ENCODE results near the gene ALKAL2. TPM values are rescaled to one million over a fixed set of nuclear protein-coding genes. Genes with fewer than 3 reads are reported as not detected.

ALKAL2 gene
- total and polyA plus RNA-seq, 2 of the 13 experiments (the other 11 are each of a cell fraction or from before 2014, with no cell fraction given), result 0.22 to 1.7 TPM

DNA sequence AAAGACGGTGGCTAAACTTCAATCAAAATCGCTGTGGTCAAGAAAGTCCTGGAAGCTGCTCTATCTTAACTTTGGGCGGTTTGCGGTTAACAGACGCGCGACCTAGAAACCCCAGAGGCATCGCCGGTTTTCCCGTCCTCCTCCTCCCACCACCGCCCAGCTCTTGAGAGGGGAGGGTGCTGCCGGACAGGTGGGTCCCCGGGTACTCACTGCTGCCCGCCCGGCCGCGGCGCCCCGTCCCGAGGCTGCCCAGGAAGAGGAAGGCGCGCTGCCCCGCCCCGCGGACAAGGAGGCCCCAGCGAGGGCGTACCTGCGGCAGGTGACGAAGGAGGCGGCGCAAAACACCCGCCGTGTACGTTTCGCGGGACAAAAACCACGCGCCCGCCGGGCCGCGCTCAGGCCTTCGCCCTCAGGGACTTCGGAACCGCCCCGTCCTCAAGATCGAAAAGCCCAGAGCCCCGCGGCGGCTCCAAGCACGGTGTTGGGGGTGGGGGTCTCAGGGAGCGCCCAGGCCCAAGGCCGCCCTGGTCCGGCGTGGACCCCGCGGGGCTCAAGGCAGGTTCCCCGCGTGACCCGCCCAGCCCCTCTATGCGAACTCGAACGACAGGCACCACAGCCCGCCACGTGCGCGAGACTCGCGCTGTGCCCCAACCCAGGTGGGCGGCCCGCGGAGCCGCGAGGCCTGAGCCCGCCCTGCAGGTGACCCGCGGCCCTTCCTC lies 24.0 kb downstream of the ALKAL2 start, which contains the start of gene SH3YL1 (continued):
- TF ChIP-seq HDAC1 (CRISPR knock-in tag; IDR thresholded peaks at IDR 0.05) (peak; percentile 31; the same call in 1 of the 2 replicates), ZNF333 (CRISPR knock-in tag; IDR thresholded peaks at IDR 0.05; ENCODE audit: borderline replicate concordance) (no peak), SRF (IDR thresholded peaks at IDR 0.05; ENCODE audit: low read depth, low read length) (no peak), MTA3 (CRISPR knock-in tag; IDR thresholded peaks at IDR 0.05) (no peak), NCOA5 (CRISPR knock-in tag; IDR thresholded peaks at IDR 0.05) (no peak), ZNF234 (CRISPR knock-in tag; conservative IDR thresholded peaks at IDR 0.05) (no peak), XBP1 (CRISPR knock-in tag; IDR thresholded peaks at IDR 0.05) (no peak), NONO (IDR thresholded peaks at IDR 0.05) (no peak), NONO (CRISPR knock-in tag; conservative IDR thresholded peaks at IDR 0.05) (no peak), ZNF614 (CRISPR knock-in tag; IDR thresholded peaks at IDR 0.05; ENCODE audit: borderline replicate concordance) (no peak), THAP11 (CRISPR knock-in tag; IDR thresholded peaks at IDR 0.05) (no peak), SYNCRIP (IDR thresholded peaks at IDR 0.05; ENCODE audit: insufficient read depth, low read depth, low read length) (no peak), MTA1 (CRISPR knock-in tag; IDR thresholded peaks at IDR 0.05; ENCODE audit: borderline replicate concordance) (no peak), KLF12 (CRISPR knock-in tag; IDR thresholded peaks at IDR 0.05; ENCODE audit: borderline replicate concordance) (no peak), KDM6A (CRISPR knock-in tag; IDR thresholded peaks at IDR 0.05; ENCODE audit: low read depth) (no peak), CENPX (CRISPR knock-in tag; IDR thresholded peaks at IDR 0.05) (no peak), ZNF136 (CRISPR knock-in tag; IDR thresholded peaks at IDR 0.05; ENCODE audit: low read depth) (no peak)
- TF ChIP-seq, protein P1, sequence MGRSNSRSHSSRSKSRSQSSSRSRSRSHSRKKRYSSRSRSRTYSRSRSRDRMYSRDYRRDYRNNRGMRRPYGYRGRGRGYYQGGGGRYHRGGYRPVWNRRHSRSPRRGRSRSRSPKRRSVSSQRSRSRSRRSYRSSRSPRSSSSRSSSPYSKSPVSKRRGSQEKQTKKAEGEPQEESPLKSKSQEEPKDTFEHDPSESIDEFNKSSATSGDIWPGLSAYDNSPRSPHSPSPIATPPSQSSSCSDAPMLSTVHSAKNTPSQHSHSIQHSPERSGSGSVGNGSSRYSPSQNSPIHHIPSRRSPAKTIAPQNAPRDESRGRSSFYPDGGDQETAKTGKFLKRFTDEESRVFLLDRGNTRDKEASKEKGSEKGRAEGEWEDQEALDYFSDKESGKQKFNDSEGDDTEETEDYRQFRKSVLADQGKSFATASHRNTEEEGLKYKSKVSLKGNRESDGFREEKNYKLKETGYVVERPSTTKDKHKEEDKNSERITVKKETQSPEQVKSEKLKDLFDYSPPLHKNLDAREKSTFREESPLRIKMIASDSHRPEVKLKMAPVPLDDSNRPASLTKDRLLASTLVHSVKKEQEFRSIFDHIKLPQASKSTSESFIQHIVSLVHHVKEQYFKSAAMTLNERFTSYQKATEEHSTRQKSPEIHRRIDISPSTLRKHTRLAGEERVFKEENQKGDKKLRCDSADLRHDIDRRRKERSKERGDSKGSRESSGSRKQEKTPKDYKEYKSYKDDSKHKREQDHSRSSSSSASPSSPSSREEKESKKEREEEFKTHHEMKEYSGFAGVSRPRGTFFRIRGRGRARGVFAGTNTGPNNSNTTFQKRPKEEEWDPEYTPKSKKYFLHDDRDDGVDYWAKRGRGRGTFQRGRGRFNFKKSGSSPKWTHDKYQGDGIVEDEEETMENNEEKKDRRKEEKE (IDR thresholded peaks at IDR 0.05), result no peak
- TF ChIP-seq, protein P2, sequence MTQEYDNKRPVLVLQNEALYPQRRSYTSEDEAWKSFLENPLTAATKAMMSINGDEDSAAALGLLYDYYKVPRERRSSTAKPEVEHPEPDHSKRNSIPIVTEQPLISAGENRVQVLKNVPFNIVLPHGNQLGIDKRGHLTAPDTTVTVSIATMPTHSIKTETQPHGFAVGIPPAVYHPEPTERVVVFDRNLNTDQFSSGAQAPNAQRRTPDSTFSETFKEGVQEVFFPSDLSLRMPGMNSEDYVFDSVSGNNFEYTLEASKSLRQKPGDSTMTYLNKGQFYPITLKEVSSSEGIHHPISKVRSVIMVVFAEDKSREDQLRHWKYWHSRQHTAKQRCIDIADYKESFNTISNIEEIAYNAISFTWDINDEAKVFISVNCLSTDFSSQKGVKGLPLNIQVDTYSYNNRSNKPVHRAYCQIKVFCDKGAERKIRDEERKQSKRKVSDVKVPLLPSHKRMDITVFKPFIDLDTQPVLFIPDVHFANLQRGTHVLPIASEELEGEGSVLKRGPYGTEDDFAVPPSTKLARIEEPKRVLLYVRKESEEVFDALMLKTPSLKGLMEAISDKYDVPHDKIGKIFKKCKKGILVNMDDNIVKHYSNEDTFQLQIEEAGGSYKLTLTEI (CRISPR knock-in tag; conservative IDR thresholded peaks at IDR 0.05), result no peak
- TF ChIP-seq, protein P3, sequence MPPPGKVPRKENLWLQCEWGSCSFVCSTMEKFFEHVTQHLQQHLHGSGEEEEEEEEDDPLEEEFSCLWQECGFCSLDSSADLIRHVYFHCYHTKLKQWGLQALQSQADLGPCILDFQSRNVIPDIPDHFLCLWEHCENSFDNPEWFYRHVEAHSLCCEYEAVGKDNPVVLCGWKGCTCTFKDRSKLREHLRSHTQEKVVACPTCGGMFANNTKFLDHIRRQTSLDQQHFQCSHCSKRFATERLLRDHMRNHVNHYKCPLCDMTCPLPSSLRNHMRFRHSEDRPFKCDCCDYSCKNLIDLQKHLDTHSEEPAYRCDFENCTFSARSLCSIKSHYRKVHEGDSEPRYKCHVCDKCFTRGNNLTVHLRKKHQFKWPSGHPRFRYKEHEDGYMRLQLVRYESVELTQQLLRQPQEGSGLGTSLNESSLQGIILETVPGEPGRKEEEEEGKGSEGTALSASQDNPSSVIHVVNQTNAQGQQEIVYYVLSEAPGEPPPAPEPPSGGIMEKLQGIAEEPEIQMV (CRISPR knock-in tag; IDR thresholded peaks at IDR 0.05; ENCODE audit: low read depth), result no peak
- TF ChIP-seq, protein P4, sequence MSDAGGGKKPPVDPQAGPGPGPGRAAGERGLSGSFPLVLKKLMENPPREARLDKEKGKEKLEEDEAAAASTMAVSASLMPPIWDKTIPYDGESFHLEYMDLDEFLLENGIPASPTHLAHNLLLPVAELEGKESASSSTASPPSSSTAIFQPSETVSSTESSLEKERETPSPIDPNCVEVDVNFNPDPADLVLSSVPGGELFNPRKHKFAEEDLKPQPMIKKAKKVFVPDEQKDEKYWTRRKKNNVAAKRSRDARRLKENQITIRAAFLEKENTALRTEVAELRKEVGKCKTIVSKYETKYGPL (CRISPR knock-in tag; IDR thresholded peaks at IDR 0.05), result no peak

All from HepG2 (cell line).